NCI-H1694 (cell line): Measurements from ENCODE around the gene ZNF683.
"Not testable (repeated sequence)": the region's sequence is repeated elsewhere in the genome, so short reads cannot be mapped to it uniquely, and the experiment has no call there.

Source experiments
- DNase-seq: peaks from one replicate; lab custom pipeline; 2025; lab: John Stamatoyannopoulos, UW

The ZNF683 gene

DNA sequence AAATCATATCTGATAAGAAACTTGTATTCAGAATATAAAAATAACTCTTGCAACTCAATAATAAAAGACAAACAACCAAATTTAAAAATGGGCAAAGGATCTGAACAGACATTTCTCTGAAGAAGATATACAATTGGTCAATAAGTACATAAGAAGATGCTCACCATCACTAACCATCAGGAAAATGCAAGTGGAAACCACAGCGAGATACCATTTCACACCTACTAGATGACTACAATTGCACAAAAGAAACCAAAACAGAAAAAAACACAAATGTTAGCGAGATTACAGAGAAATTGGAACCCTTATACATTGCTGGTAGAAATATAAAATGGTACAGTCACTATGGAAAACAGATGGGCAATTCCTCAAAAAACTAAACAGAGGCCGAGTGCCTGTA is 11.5 kb upstream of the ZNF683 start:
- no peak for DNase-seq

DNA sequence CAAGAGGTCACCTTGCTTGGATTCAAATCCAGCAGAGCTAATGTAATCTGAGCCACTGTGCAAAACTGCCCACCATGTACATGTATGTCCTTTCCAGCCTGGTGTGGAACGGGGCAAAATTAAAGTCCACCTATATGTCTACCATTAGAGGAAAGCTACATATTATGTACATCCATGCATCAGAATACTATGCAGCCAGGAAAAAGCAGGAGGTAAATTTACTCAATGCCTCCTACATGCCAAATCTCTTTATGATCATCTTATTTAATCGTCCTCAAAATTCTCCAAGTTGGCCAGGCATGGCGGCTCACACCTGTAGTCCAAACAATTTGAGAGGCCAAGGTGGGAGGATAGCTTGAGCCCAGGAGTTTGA is 6.3 kb upstream of the ZNF683 start:
- DNase-seq: no peak

DNA sequence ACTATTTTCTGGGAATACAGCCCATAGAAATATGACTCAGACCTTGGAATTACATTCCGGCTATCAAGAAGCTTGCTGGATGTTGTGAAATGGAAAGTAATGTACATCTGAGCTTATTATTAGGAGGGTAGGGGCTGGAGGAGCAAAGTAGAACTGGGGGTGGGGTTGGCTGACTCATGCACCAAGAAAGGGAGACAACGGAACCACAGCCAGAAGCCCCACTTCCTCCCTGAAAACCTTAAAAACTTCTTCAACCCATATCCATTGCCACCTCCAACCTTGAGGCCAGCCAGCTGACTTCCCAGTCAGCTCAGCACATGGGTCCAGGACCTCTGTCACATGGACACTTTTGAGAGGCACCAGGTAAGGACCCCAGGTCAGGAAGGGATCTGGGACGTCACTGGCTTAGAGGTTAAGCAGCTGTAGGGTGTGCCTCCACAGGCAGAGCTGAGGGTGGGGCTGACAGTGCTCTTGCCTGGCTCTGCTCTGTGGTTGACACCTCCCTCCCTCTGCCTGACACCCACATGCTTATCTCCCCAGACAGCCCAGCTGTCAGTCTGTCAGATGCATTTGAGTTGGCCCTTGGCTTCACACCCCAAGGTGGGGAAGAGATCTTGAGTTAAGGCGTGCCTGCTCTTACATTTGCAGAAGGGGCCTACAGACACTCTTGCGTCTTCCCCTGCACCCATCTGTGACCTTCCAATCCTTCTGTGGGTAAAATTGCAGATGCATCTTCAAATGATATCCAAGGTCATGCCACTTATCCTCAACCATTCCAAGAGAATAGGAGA is 5.7 kb upstream of the ZNF683 start:
- DNase-seq: no peak

DNA sequence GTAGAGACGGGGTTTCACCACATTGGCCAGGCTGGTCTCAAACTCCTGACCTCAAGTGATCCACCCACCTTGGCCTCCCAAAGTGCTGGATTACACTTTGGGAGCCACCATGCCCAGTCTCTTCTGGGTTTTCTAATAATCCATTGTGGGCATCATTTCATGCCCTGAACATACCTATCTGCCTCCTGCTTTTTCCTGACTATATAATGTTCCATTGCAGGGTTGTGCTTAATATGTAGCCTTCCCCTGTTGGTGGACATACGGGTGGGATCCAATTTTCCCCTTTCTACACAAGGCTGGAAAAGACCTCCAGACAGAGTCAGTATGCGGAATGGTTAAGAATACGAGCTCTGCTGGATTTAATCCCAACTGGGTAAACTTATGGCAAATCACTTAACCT is 3.5 kb upstream of the ZNF683 start:
- no peak for DNase-seq

DNA sequence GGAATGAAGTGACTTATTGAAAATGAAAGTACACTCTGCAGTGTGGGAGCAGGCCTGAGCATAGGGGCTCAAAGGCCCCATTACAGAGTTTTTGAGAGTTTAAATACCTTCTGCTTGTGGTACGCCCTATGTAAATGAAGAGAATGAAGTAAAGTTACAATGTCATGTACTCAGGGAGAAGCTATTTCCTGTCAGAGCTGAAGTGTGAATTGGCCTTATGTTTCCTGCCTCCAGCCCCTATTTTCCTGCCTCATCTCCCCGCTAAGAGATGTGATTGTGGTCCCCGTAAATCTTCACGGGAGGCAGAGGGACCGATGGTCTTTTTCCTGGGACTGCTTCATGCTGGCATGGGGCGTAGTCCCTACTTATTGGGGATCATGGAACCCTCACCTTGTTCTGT is 2.5 kb upstream of the ZNF683 start:
- no peak for DNase-seq

DNA sequence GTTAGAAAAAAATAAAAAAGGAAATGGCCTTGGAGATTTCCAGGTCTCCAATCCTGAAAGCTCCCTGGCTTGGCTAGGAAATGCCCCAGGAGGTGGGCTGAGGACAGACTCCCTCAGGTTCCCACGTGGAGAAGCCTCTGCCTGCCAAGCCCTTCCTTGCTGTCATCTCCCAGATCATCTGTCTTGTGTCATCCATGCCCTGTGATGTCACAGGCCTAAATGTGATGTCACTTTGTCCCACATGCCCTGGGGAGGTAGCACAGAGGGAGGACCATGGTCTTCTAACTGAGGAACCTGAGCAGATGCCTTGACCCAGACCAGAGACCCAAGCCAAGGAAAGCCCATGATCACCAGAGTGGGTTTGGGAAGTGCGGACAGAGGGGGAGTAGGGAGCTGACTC is 1.8 kb upstream of the ZNF683 start:
- not testable (repeated sequence) for DNase-seq

DNA sequence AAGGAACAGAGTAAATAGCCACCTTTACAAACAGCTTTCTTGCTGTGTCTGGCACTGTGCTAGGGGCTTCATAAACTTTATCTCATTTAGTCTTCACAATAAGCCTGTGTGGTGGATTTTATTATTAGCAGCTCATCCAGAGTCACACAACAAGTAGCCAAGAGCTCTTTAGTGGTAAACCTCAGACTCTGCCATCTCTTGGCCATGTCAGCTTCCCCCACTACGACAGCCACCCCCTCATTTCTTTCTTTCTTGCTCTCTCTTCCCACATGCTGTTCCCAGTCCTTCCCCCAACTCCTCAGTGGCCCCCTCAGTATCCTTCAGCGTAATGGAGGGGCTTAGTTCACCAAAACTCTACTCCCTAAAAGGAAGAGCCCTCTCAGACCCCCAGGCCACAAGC is 1.2 kb upstream of the ZNF683 start:
- DNase-seq: no peak

DNA sequence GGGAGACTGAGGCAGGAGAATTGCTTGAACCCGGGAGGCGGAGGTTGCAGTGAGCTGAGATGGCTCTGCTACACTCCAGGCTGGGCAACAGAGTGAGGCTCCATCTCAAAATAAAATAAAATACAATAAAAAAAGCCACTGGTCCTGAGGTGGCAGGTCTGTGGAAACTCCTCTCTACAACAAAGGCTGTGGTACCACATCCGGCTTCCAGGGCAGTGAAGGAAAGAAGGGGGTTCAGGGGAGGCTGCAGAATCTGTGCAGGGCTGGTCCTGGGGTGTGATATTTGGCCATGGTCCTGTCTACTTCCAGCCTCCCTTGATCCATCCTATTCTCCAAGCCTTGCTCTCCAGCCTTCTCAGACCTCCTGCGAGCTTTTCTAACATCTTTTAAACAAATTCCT is 731 bp upstream of the ZNF683 start:
- DNase-seq: no peak

DNA sequence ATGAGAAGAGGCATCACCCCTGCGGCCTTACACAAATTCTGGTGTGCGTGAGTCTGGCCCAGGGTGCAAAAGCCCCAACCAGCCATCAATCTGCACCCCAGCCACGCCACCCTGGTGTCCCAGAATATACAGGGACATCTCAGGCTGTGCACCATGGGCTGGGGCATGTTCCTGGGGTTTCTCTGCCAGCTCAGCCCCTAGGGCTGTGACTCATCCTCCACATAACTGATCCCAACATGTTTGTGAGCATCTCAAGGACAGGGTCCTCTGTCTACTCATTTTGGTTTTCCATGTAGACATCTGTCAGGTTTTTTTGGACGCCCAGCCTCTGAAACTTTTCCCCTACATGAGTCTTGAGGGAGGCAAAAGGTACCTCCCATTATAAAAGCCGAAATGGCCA is 511 bp downstream of the ZNF683 start:
- DNase-seq: no peak

DNA sequence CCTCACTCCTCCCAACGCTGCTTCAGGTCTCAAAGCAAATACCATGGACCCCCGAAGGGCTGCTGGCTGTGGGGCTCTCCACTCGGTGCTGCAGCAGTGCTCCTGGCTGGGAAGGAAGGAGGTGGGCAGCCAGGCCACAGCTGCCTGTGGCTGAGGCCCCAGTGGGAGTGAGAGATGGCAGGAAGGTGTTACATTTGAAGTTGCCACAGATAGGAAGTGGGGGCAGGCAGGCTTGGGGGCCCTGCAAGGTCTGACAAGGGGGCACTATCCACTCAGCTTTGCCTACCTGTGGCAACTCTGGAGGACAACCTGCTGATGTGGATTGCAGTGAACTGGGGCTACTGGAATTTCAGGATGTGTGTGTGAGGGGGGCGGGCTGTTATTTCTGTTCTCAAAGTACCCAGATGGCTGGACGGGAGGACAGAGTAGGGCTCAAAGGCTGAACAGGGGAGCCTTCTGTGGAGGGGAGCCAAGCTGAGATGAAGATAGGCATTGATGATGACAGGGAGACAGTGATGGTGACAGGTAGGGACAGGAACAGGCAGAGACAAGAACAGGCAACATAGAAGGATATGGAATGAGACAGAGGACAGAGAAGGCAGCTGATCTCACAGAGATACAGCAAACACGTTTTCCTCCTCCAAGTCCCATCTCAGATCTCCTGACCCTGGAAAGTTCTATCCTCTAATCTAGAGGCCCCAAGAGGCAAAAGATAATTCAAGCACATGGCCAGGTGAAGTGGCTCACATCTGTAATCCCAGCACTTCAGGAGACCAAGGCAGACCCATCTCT is 1.8 kb downstream of the ZNF683 start:
- no peak for DNase-seq

DNA sequence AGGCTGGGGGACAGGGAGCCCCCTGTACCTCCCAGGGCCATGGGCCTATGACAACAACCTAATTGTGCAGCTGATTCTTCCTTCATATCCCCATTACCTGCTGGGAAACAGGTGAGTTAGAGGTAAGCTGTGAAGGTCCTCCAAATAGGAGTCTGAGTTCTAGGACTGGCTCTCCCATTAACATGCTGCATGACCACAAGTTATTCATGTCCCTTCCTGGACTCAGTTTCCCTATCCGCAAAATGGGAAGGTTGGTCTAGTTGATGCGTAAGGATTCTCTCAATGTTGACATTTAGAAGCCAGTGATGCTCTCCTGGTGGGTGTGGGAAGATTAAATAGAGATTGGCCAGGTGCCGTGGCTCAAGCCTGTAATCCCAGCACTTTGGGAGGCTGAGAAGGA is 4.1 kb downstream of the ZNF683 start:
- DNase-seq: no peak

DNA sequence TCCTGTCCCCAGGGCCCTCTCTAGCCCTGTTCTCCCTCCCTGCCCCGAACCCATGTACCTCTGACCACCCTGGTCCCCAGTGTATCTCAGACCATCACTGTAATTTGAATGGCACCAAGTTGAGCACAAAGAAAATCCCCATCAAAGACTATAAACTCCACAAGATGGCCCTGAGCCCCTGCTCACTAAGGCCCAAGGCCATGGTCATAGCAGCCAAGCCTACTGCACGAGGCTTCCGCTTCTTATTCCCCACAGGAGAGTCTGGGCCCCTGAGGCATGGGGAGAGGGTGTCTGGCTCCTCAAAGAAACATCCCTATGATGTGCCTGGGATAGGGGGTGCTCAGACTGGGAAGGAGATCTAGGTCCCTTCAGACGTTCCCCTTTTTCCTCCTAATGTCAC is 4.5 kb downstream of the ZNF683 start:
- DNase-seq: no peak

DNA sequence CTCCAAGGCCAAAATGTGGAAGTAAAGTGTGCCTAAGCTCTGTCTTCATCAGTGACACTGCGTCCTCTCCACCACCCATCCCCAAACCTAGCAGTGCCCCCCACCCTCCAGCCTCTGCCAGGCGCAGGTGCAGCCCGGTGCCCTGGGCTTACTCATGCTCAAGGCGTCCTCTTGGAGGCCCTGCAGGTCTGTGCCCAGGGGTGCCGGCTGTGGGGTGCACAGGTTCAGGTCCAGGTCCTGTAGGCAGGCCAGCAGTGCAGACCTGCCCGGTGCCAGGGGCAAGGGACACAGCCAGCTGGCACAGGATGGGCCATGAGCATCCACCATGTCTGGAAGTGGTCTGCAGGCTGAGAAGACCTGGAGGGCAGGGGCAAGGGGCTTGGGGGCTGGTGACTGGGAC is 5.1 kb downstream of the ZNF683 start:
- no peak for DNase-seq

DNA sequence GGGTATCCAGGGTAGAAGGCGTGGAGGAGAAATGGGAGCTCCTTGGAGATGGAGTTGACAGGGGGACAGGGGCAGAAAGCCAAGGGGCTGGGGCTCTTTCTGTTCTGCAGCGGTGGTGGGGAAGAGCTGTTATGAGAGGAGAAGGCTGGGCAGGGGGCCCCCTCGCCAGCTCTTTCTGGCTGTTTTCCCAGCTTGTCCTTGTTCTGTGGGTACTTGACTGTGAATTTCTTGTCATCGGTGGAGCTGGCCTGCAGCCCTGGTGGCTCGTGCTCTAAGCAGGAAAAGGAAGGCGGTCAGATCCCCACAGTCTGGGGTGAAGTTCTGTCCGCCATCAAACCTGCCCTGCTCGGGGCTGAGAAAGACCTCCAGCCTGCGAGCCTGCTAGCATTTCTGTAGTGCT is 7.6 kb downstream of the ZNF683 start:
- DNase-seq: no peak

DNA sequence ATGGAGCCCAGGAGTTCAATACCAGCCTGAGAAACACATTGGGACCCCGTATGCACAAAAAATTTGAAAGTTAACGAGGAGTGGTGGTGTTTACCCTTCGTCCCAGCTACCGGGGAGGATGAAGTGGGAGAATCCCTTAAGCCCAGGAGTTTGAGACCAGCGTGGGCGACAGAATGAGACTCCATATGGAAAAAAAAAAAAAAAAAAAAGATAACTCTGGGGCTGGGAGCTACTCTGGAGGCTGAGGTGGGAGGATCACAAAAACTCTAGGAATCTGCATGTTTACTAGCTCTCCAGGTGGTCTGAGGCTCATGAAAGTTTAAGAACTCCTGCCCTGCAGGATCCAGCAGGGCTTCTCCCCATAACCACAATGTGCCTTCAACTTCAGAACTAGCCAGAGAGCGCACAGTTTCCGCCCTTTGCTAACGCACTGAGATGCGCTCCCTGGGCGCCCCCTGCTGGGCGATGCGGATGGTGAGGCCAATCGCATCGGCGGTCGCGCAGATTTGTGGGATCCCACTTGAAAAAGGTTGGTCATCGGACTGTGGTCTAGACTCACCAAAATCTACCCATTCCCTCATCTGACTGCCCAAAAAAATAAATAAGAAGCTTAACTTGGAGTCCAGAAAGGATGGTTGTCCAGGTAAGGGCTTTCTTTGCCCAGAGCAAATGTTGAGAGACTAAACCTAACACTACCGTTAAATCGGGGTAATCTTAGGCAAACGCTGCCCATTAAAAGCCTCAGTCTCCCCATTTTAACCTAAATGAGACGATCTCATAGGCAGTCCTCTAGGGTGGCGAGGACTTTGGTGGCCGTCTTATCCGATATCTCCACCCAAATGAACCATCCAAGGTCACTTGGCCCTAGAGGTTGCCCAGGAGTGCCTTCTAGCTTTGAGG is 8.8 kb downstream of the ZNF683 start:
- peak; percentile 41 for DNase-seq

DNA sequence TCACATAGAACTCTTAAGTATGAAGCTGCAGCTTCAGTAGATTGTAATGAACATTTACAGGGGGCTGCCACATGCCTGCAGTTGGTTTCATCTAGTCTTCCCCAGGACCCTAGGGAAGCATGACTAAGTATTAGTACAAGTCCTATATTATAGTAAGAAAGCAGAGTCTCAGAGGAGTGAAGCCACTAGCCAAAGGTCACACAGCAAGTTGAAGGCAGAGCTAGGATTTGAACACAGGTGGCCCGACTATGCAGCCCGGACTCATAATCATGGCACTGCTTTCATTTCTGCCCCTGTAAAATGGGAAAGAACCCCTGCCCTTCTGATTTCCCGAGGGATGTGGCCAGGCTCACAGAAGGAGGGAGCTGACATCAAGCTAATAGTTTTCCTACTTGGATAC is 10.2 kb downstream of the ZNF683 start:
- no peak for DNase-seq

DNA sequence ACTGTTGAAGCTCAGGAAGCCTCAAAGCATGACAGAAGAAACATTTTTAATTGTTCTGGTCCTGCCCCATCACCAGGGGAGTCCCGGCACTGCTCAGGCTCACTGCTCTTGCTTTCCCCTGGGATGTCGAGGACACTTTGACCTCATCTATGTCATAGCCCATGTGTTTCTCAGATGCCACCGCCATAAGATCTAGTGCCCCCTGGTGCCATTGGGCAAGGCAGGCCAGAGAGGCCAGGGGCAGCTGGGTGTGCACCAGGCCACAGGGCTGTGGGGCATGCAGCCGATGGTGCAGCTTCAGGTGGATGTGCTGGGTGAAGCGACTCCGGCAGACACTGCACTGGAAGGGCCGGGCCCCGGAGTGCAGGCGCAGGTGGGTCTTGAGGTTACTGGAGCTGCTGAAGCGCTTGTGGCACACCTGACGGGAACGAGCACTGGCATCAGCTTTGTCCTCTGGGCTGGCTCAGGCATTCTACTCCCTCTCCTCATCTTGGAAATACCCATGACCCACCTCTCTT is 10.9 kb downstream of the ZNF683 start:
- no peak for DNase-seq

DNA sequence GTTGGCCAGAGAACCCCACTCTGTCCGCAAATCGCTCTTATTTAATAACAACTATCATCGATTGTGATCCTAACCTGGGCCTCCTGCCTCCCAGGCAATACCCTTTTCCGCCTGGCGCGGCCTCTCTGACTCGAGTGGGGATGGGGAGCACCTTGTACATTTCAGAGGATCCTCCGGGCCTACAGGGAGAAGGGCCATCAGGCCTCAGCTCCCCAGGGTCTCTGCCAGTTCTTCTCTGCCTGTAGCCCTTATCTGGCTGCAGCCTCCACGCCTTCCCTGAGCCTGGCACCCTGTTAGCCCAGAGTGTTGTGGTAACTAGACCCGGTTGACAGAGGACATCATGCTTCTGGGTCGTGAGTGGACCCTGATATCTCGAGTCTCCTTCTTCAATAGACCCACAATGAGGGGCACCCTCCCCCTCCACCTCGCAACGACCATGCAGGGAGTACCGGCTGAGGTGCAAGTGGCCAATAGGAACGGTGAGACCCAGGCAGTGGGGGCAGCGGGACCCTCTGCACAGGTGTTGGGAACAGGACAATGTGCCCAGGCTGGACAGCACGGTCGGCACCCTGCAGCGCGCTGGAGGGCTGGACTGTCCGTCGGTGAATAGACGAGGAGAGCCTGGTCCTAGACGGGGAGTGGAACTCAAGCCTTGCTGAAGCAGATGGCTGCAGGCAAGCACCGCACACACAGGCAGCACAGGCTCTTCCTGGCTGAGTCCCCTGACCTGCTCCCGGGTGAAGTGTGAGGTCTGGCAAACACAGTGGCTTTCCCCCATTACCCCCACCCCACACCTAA is 11.5 kb downstream of the ZNF683 start:
- DNase-seq: no peak

DNA sequence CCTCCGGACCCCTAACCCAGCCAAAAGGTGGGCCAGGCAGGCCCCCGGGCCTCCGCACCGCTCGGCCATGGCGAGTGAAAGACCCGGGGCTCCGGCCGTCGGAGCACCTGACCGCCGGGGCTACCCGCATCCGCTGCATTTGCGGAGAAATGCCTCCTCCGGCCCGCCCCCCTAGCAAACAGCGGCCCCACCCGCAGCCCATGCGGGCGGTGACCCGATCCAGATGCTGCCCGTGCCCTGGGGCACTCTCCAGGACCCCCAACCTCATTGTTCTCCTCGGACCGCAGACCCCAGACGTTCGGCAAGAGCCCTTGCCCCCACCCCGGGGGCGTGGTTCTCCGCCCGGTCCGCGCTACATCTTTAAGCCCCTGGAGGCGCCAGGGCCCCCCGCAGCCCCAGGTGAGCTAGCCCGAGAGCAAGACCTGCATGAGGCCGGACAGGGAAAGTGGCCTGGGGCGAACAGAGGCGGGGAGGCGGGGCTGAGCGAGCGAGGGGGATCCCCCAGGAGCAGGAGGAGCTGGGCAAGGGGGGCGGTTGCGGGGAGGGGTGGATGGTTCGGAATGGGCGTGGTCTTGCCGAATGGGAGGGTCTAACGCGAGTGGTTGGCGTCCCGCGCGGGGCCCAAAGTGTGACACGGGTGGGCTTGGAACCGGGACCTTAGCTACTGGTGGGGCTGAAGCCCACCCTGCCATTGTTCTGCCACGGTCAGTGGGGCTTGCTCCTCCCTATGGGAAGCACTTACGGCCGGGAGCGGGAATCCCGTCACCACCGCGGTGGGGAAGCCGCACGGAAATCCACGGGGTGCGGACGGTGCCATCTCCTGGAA is 12.4 kb downstream of the ZNF683 start:
- no peak for DNase-seq
